ENCODE measurements around the gene RRP36. TPM values are rescaled to one million over a fixed set of nuclear protein-coding genes. Genes with fewer than 3 reads are reported as not detected.

The RRP36 gene
- total RNA-seq, 6 experiments from 2014 or later: 21.8 to 45.0 (median 23.3) TPM

DNA sequence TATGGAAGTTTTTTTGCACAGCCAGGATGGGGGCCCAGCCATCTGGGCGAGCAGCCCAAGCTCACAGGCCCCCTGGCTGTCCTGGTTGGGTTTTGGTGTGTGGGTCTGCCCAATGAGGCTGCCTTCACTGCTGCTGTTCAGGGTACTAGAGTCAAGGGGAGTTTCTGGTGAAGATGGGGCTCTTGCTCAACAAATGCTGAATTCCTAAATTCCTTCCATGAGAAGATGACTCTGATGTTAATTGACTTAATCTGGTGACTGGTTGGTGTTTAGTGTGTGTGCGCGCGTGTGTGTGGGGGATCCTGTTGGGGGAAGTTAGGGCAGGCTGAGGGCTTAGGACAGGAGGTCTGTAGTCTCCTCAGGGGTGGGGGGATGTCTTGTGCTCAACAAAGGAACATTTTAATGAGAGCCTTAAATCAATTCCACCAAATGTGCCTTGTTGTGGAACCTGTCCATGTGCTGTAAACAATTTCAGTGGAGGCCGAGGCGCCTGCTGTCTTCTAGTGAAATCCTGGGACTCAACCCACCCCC is 56.6 kb downstream of the RRP36 start:
- no peaks in the 10 kb centered on the region for H3K9me3 ChIP-seq
- no peak for TF ChIP-seq POLR2A (IDR thresholded peaks at IDR 0.05)
- TF ChIP-seq, protein P1, sequence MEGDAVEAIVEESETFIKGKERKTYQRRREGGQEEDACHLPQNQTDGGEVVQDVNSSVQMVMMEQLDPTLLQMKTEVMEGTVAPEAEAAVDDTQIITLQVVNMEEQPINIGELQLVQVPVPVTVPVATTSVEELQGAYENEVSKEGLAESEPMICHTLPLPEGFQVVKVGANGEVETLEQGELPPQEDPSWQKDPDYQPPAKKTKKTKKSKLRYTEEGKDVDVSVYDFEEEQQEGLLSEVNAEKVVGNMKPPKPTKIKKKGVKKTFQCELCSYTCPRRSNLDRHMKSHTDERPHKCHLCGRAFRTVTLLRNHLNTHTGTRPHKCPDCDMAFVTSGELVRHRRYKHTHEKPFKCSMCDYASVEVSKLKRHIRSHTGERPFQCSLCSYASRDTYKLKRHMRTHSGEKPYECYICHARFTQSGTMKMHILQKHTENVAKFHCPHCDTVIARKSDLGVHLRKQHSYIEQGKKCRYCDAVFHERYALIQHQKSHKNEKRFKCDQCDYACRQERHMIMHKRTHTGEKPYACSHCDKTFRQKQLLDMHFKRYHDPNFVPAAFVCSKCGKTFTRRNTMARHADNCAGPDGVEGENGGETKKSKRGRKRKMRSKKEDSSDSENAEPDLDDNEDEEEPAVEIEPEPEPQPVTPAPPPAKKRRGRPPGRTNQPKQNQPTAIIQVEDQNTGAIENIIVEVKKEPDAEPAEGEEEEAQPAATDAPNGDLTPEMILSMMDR (IDR thresholded peaks at IDR 0.05): no peak
- no peaks in the 10 kb centered on the region for H3K27me3 ChIP-seq
- WGBS (ENCODE audit: insufficient coverage, low coverage, low lambda C conversion rate, missing lambda C conversion rate): 96% methylated on average over 3 of the region's 6 CpGs
- DNase-seq: no peak
- ATAC-seq: no peak
- peaks cover 0 to 11% (median 3%) of the 10 kb centered on the region in 4 donors for H3K36me3 ChIP-seq
- no peak overlapping the region for H3K4me3 ChIP-seq
- intact Hi-C loops (cut with DNase I): no loop called here
- no peak overlapping the region for H3K27ac ChIP-seq
- peaks cover 0 to 5% (median under 1%) of the 10 kb centered on the region in 4 donors for H3K4me1 ChIP-seq

DNA sequence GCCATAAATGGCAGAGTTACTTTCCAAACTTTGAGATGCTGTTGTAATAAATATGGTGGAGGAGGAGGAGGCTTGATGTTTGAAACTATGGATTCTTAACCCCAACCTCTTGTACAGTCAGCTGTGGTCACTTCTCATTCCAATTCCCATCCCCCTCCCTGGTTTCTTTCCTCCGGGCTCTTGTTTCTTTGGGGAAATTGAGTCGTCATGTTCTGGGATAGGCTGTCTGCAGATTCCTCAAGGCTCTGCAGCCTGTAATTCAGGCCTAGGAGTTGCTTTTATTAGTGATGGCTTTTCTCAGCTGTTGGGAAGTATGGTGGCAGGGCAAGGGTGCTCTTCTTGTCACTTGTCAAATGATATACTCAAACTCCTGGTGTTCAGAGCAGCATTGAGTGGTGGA is 57.3 kb downstream of the RRP36 start:
- Histone ChIP-seq H3K9me3 (no peaks in the 10 kb centered on the region), H3K36me3 (peaks cover 0 to 7% (median under 1%) of the 10 kb centered on the region in 4 donors), H3K27me3 (no peaks in the 10 kb centered on the region), H3K4me3 (no peak overlapping the region), H3K27ac (no peak overlapping the region), H3K4me1 (peaks cover 0 to 5% (median under 1%) of the 10 kb centered on the region in 4 donors)
- WGBS (ENCODE audit: insufficient coverage, low coverage, low lambda C conversion rate, missing lambda C conversion rate): 100% methylated on average over 1 of the region's 2 CpGs
- DNase-seq (no peak), ATAC-seq (no peak)
- TF ChIP-seq POLR2A (IDR thresholded peaks at IDR 0.05): no peak
- TF ChIP-seq, protein P1 (IDR thresholded peaks at IDR 0.05): no peak
- intact Hi-C loops (cut with DNase I): no loop called here

Other genes with a start within 250 kb of the RRP36 start
- gene BICRAL, start 239.6 kb upstream of the RRP36 start, total RNA-seq: 1 to 10 TPM; 4.3 to 6.0 (median 5.5) TPM
- 100 to 1,000 TPM in 1 of 6 experiments, 10 to 100 TPM in 5; 36.6 to 114 (median 44.2) TPM for gene RPL7L1, start 142.0 kb upstream of the RRP36 start, total RNA-seq
- under 1 TPM in 3 of 6 experiments, not detected in 3; 0.31 to 0.46 (median 0.37) TPM for gene PTCRA, start 105.6 kb upstream of the RRP36 start, total RNA-seq
- gene CNPY3, start 92.1 kb upstream of the RRP36 start, total RNA-seq: 10 to 100 TPM; 11.1 to 75.4 (median 28.8) TPM
- 100 to 1,000 TPM in 3 of 6 experiments, 10 to 100 TPM in 3; 13.7 to 470 (median 107) TPM for gene GNMT, start 60.9 kb upstream of the RRP36 start, total RNA-seq
- gene PEX6, start 42.4 kb upstream of the RRP36 start, total RNA-seq: 10 to 100 TPM; 15.7 to 25.9 (median 21.3) TPM
- 10 to 100 TPM; 11.5 to 24.0 (median 16.3) TPM for gene PPP2R5D, start 37.1 kb upstream of the RRP36 start, total RNA-seq
- gene MEA1, start 7.7 kb upstream of the RRP36 start, total RNA-seq: 10 to 100 TPM; 19.1 to 39.1 (median 25.2) TPM
- gene KLHDC3, start 7.4 kb upstream of the RRP36 start, total RNA-seq: 10 to 100 TPM; 26.4 to 46.2 (median 41.7) TPM
- gene CUL7, start 32.2 kb downstream of the RRP36 start, total RNA-seq: 10 to 100 TPM in 1 of 6 experiments, 1 to 10 TPM in 5; 6.5 to 12.7 (median 8.8) TPM
- 10 to 100 TPM; 41.6 to 63.1 (median 60.4) TPM for gene MRPL2, start 37.8 kb downstream of the RRP36 start, total RNA-seq
- 100 to 1,000 TPM in 1 of 6 experiments, 10 to 100 TPM in 5; 45.8 to 134 (median 65.0) TPM for gene KLC4, start 38.0 kb downstream of the RRP36 start, total RNA-seq
- 1 to 10 TPM in 3 of 6 experiments, under 1 TPM in 3; 0.55 to 1.8 (median 0.99) TPM for gene PTK7, start 54.7 kb downstream of the RRP36 start, total RNA-seq
- gene SRF, start 149.6 kb downstream of the RRP36 start, total RNA-seq: 10 to 100 TPM in 4 of 6 experiments, 1 to 10 TPM in 2; 4.9 to 17.0 (median 11.3) TPM
- gene CUL9, start 160.6 kb downstream of the RRP36 start, total RNA-seq: 10 to 100 TPM; 14.4 to 17.7 (median 15.2) TPM
- 100 to 1,000 TPM in 2 of 6 experiments, 10 to 100 TPM in 4; 50.7 to 107 (median 62.4) TPM for gene DNPH1, start 207.9 kb downstream of the RRP36 start, total RNA-seq
- gene TTBK1, start 221.9 kb downstream of the RRP36 start, total RNA-seq: 1 to 10 TPM in 2 of 6 experiments, under 1 TPM in 4; 0.83 to 1.6 (median 0.87) TPM

All from right lobe of liver (tissue), 6 donors.